H1 (cell line): ENCODE data around the gene FRMD4B. TPM values are rescaled to one million over a fixed set of nuclear protein-coding genes. Genes with fewer than 3 reads are reported as not detected.

Experiments
- CTCF ChIA-PET: fragments of 300-600 bp; sonication (Branson Sonifier 250); formaldehyde crosslinking; loops from one replicate; lab custom pipeline; 2021; ENCODE audit not compliant: partially characterized antibody; lab: Charles Lee
- POLR2A ChIA-PET: fragments of 300-600 bp; sonication (Branson Sonifier 250); formaldehyde crosslinking; loops from one replicate; lab custom pipeline; 2021; ENCODE audit warnings: inconsistent platforms; ENCODE audit not compliant: partially characterized antibody; lab: Charles Lee
- DNase-seq, 2 experiments: peaks; one replicate each; pipeline versions ENCODE4 v3.0.0 to v3.0.0-alpha.2; 2010 to 2022; ENCODE audit warnings: low spot score in 2 of 2, low read depth in 1 of 2, mixed read lengths in 1 of 2
- FAIRE-seq: peaks from 2 replicates; lab custom pipeline; 2011; peaks lifted over from hg19 to GRCh38; lab: Jason Lieb, UNC
- H2AFZ ChIP-seq: 2 replicates; pipeline ENCODE4 v1.8.1; 2012; ENCODE audit warnings: low read length, inconsistent platforms
- H2AK5ac ChIP-seq: 2 replicates; pipeline ENCODE4 v1.6.1; 2013; ENCODE audit warnings: low read depth, low read length
- H2BK120ac ChIP-seq: replicated peaks from 2 replicates; pipeline ENCODE3; 2013; ENCODE audit warnings: low read depth, low read length, inconsistent platforms
- H2BK12ac ChIP-seq: 2 replicates; pipeline ENCODE4 v1.6.1; 2013; ENCODE audit warnings: low read depth, low read length
- H2BK15ac ChIP-seq: 2 replicates; pipeline ENCODE4 v1.6.1; 2013; ENCODE audit warnings: low read length
- H2BK20ac ChIP-seq: 2 replicates; pipeline ENCODE4 v1.6.1; 2013; ENCODE audit warnings: low read length
- H2BK5ac ChIP-seq: 2 replicates; pipeline ENCODE4 v1.6.1; 2013; ENCODE audit warnings: low read depth, low read length
- H3K14ac ChIP-seq: 2 replicates; pipeline ENCODE4 v1.6.1; 2013; ENCODE audit warnings: inconsistent platforms; ENCODE audit not compliant: insufficient read length
- H3K18ac ChIP-seq: 2 replicates; pipeline ENCODE4 v1.6.1; 2013; ENCODE audit warnings: low read length; ENCODE audit errors: extremely low read depth
- H3K23ac ChIP-seq: 2 replicates; pipeline ENCODE4 v1.6.1; 2013; ENCODE audit warnings: inconsistent platforms; ENCODE audit not compliant: insufficient read length
- H3K23me2 ChIP-seq: 2 replicates; pipeline ENCODE4 v1.6.1; 2013; ENCODE audit warnings: low read depth, low read length
- H3K27ac ChIP-seq: 2 replicates; pipeline ENCODE4 v1.6.1; 2011; ENCODE audit warnings: low read depth, low read length, inconsistent platforms
- H3K27me3 ChIP-seq, 4 experiments: replicated peaks in 1 of 4; 1 replicate in 1 of 4; 2 replicates in 3 of 4; pipeline versions ENCODE4 v1.6.1 to v1.8.1; 2011 to 2013; ENCODE audit warnings: low read length in 3 of 4, mild to moderate bottlenecking in 3 of 4, inconsistent platforms in 2 of 4, mixed read lengths in 2 of 4, moderate library complexity in 1 of 4; ENCODE audit not compliant: control insufficient read depth in 3 of 4, insufficient read depth in 3 of 4; ENCODE audit errors: extremely low read depth in 1 of 4
- H3K36me3 ChIP-seq, 4 experiments: 2 replicates each; pipeline versions ENCODE4 v1.6.1 to v1.8.1; 2011 to 2013; ENCODE audit warnings: mild to moderate bottlenecking in 4 of 4, low read length in 3 of 4, moderate library complexity in 2 of 4, control low read depth in 1 of 4, inconsistent platforms in 1 of 4; ENCODE audit not compliant: insufficient read depth in 4 of 4, control insufficient read depth in 2 of 4
- H3K4ac ChIP-seq: replicated peaks from 2 replicates; pipeline ENCODE3; 2013; ENCODE audit warnings: low read length, low read depth, mixed read lengths, inconsistent platforms; ENCODE audit not compliant: insufficient read length
- H3K4me1 ChIP-seq, 4 experiments: replicated peaks in 1 of 4; 1 replicate in 1 of 4; 2 replicates in 3 of 4; pipeline versions ENCODE4 v1.6.1 to v1.8.1; 2011 to 2013; ENCODE audit warnings: low read length in 3 of 4, inconsistent platforms in 2 of 4, mixed read lengths in 1 of 4; ENCODE audit not compliant: insufficient read depth in 4 of 4, control insufficient read depth in 3 of 4
- H3K4me2 ChIP-seq, 2 experiments: 2 replicates each; pipeline versions ENCODE4 v1.6.1 to v1.8.1; 2011 to 2013; ENCODE audit warnings: low read depth in 2 of 2, low read length in 2 of 2, control low read depth in 1 of 2, inconsistent platforms in 1 of 2, mild to moderate bottlenecking in 1 of 2; ENCODE audit not compliant: insufficient read depth in 1 of 2
- H3K4me3 ChIP-seq, 4 experiments: fragments of 200-600, 300-600 bp in 1 of 4; sonication (generic), shearing (Covaris generic), sonication (Bioruptor Twin) in 1 of 4; 2 replicates each; pipeline versions ENCODE4 v1.5.1 to v1.8.1; 2011 to 2016; ENCODE audit warnings: low read length in 4 of 4, low read depth in 3 of 4, control low read depth in 2 of 4, inconsistent platforms in 2 of 4, mild to moderate bottlenecking in 2 of 4, mixed read lengths in 1 of 4, moderate library complexity in 1 of 4; ENCODE audit not compliant: insufficient read depth in 2 of 4; ENCODE audit errors: extremely low read depth in 1 of 4
- H3K56ac ChIP-seq: replicated peaks from 2 replicates; pipeline ENCODE3; 2013; ENCODE audit warnings: low read depth, mild to moderate bottlenecking, mixed read lengths, low read length, inconsistent platforms; ENCODE audit not compliant: insufficient read length
- H3K79me1 ChIP-seq: 2 replicates; pipeline ENCODE4 v1.6.1; 2013; ENCODE audit warnings: low read depth, low read length, control low read depth
- H3K79me2 ChIP-seq, 2 experiments: 2 replicates each; pipeline versions ENCODE4 v1.6.1 to v1.8.1; 2012 to 2013; ENCODE audit warnings: low read length in 2 of 2, mild to moderate bottlenecking in 2 of 2, inconsistent platforms in 1 of 2; ENCODE audit not compliant: insufficient read depth in 2 of 2, control insufficient read depth in 1 of 2
- H3K9ac ChIP-seq, 4 experiments: replicated peaks in 1 of 4; 1 replicate in 1 of 4; 2 replicates in 3 of 4; pipeline versions ENCODE4 v1.6.1 to v1.8.1; 2011 to 2013; ENCODE audit warnings: low read depth in 3 of 4, low read length in 3 of 4, control low read depth in 2 of 4, mild to moderate bottlenecking in 2 of 4, moderate library complexity in 2 of 4, inconsistent platforms in 1 of 4; ENCODE audit errors: extremely low read depth in 1 of 4
- H3K9me3 ChIP-seq, 2 experiments: 2 replicates each; pipeline versions ENCODE4 v1.6.1 to v1.8.1; 2012 to 2013; ENCODE audit warnings: mild to moderate bottlenecking in 2 of 2, moderate library complexity in 2 of 2, control low read depth in 1 of 2, inconsistent platforms in 1 of 2, low read depth in 1 of 2, low read length in 1 of 2, mixed read lengths in 1 of 2; ENCODE audit not compliant: insufficient read depth in 2 of 2
- H4K20me1 ChIP-seq, 2 experiments: replicated peaks in 1 of 2; 2 replicates each; pipeline versions ENCODE3 to v1.8.1; 2011 to 2013; ENCODE audit warnings: inconsistent platforms in 2 of 2, low read length in 2 of 2, mild to moderate bottlenecking in 1 of 2; ENCODE audit not compliant: insufficient read depth in 2 of 2, control insufficient read depth in 1 of 2
- H4K5ac ChIP-seq: 2 replicates; pipeline ENCODE4 v1.6.1; 2013; ENCODE audit warnings: low read length, low read depth, mixed read lengths, inconsistent platforms; ENCODE audit not compliant: insufficient read length
- H4K8ac ChIP-seq: 2 replicates; pipeline ENCODE4 v1.8.0; 2013; ENCODE audit warnings: mild to moderate bottlenecking, moderate library complexity, low read length, inconsistent platforms; ENCODE audit not compliant: insufficient read depth; ENCODE audit errors: extremely low read depth
- H4K91ac ChIP-seq: replicated peaks from 2 replicates; pipeline ENCODE3; 2013; ENCODE audit warnings: low read length, mixed read lengths, inconsistent platforms; ENCODE audit not compliant: insufficient read length
- CHD2 ChIP-seq: IDR thresholded peaks from 2 replicates; pipeline ENCODE4 v1.6.1; 2012; ENCODE audit warnings: low read length, improper control_type of control experiment
- GTF2F1 ChIP-seq: IDR thresholded peaks from 2 replicates; pipeline ENCODE4 v1.6.1; 2012; ENCODE audit warnings: low read depth, low read length, improper control_type of control experiment, borderline replicate concordance
- KDM5A ChIP-seq: fragments of 200-600 bp; IDR thresholded peaks from 2 replicates; pipeline ENCODE4 v1.7.1; 2012; ENCODE audit warnings: mild to moderate bottlenecking, low read length, inconsistent platforms, mixed read lengths
- MAX ChIP-seq: IDR thresholded peaks from 2 replicates; pipeline ENCODE4 v1.6.1; 2012; ENCODE audit warnings: inconsistent platforms
- POLR2AphosphoS5 ChIP-seq: IDR thresholded peaks from 2 replicates; pipeline ENCODE4 v1.6.1; 2011; ENCODE audit warnings: low read depth, low read length
- RNF2 ChIP-seq: fragments of 200-900, 300-1000 bp; sonication (generic); IDR thresholded peaks from 2 replicates; pipeline ENCODE4 v1.7.1; 2016; ENCODE audit warnings: borderline replicate concordance, low read depth, mild to moderate bottlenecking, antibody characterized with exemption, low read length; ENCODE audit not compliant: poor library complexity, severe bottlenecking; ENCODE audit errors: missing control alignments
- SIRT6 ChIP-seq: IDR thresholded peaks from one replicate; pipeline ENCODE4 v1.7.1; 2012; ENCODE audit warnings: low read length, inconsistent platforms
- SIX5 ChIP-seq: IDR thresholded peaks from 2 replicates; pipeline ENCODE4 v1.6.1; 2011; ENCODE audit warnings: mild to moderate bottlenecking, low read depth, low read length
- SP2 ChIP-seq: IDR thresholded peaks from 2 replicates; pipeline ENCODE4 v1.6.1; 2012; ENCODE audit warnings: mild to moderate bottlenecking, low read length, inconsistent platforms
- SP4 ChIP-seq: IDR thresholded peaks from 2 replicates; pipeline ENCODE4 v1.6.1; 2012; ENCODE audit warnings: low read length, inconsistent platforms
- SUZ12 ChIP-seq: fragments of 200-600 bp; sonication (generic); IDR thresholded peaks from 2 replicates; pipeline ENCODE4 v1.6.1; 2012; ENCODE audit warnings: mild to moderate bottlenecking, inconsistent platforms, low read length, moderate library complexity, mixed read lengths
- WGBS, 2 experiments: shearing (Covaris generic) in 1 of 2; methylation state at CpG; one replicate each; pipeline versions ENCODE4 v1.1.6 to v1.1.7; 2013 to 2015; ENCODE audit warnings: low lambda C conversion rate in 2 of 2, mixed read lengths in 2 of 2, inconsistent platforms in 1 of 2, low coverage in 1 of 2, missing lambda C conversion rate in 1 of 2; ENCODE audit not compliant: insufficient replicate concordance in 2 of 2, insufficient coverage in 1 of 2, insufficient read length in 1 of 2; ENCODE audit errors: extremely low coverage in 1 of 2, missing lambda C conversion rate in 1 of 2; 5-methylcytosine and 5-hydroxymethylcytosine counted together
- polyA plus RNA-seq, 7 experiments: library from polyadenylated mRNA; depleted of rRNA in 3 of 7; stranded (reverse) in 5 of 7; unstranded in 2 of 7; fragments of >200 nt in 5 of 7; fragments of 200-250 nt in 2 of 7; gene quantifications; 1 replicate in 5 of 7; 2 replicates in 1 of 7; 4 replicates in 1 of 7; pipeline versions ENCODE4 v1.2.1 to v1.2.3, GENCODE V29; 2011 to 2013; ENCODE audit warnings: missing spikeins in 2 of 7, mixed read lengths in 2 of 7
- total RNA-seq: library from RNA; stranded (reverse); fragmentation: NEBNext Ultra II Directional; extraction: Animal tissue kit (Norgen Biotek cat#: 25700); gene quantifications from 2 replicates; pipeline ENCODE4 v1.2.1, GENCODE V29; 2021
- TF ChIP-seq, protein P1 (sequence below), 3 experiments: IDR thresholded peaks; 1 replicate in 2 of 3; 2 replicates in 1 of 3; pipeline versions ENCODE4 v1.5.1 to v1.6.1; 2011; ENCODE audit warnings: low read length in 3 of 3, mild to moderate bottlenecking in 3 of 3, inconsistent platforms in 2 of 3, low read depth in 1 of 3, moderate library complexity in 1 of 3; ENCODE audit not compliant: insufficient read depth in 1 of 3; ENCODE audit errors: control extremely low read depth in 1 of 3

The FRMD4B gene
- total and polyA plus RNA-seq, 2 of the 8 experiments (the other 6 are each of a cell fraction or from before 2014, with no cell fraction given), result 2.7 to 7.2 TPM

DNA sequence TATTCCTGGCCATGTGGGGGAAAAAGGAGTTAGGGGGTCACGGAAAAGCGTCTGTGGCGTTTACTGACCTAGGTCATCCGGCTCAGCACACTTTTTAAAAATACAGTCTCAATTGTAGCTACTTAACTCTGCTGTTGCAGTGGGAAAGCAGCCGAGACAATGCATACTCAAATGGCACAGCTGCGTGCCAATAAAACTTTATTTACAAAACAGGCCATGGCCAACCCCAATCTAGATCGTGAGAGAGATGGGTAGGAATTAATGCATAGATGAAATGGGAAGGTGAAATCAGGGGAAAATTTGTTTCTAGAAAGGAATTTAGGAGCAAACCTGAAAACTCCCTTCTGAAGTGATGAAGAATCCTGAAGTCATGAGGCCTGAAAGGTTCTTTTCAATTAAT is 22.0 kb upstream of the FRMD4B start:
- FAIRE-seq (no peak), DNase-seq (no peak)
- H3K79me2 ChIP-seq, result no peaks in the 10 kb centered on the region
- no peak overlapping the region for H3K56ac ChIP-seq
- H3K4me1 ChIP-seq, result peaks cover 0 to 2% (median 0%) of the 10 kb centered on the region in 4 experiments; a peak in 2 of 7 replicates
- H3K36me3 ChIP-seq, result peaks cover 0 to 3% (median 0%) of the 10 kb centered on the region in 4 experiments; a peak in 1 of 8 replicates
- H2BK5ac ChIP-seq, result no peak overlapping the region
- WGBS, 2 experiments, result 90% methylated on average over 7 of the region's 7 CpGs; no CpG with 5 or more reads in 1 of the 2 experiments
- no peak overlapping the region for H4K5ac ChIP-seq
- no peak overlapping the region for H2AFZ ChIP-seq
- no peak overlapping the region for H2BK20ac ChIP-seq
- H4K91ac ChIP-seq, result no peak overlapping the region
- H2BK120ac ChIP-seq, result no peak overlapping the region
- H3K23ac ChIP-seq, result no peak overlapping the region
- H3K4ac ChIP-seq, result no peak overlapping the region
- POLR2A ChIA-PET, result interaction anchor here (0.6 kb wide), 1 partner anchor 87 kb away, joined by 4 read pairs; no protein-coding TSS in a partner anchor
- CTCF ChIA-PET, result interaction anchor here (1.3 to 3.3 kb wide), 5 partner anchors 9 to 245 kb away, joined by 3 to 24 read pairs (median 9); no protein-coding TSS in a partner anchor
- H3K27ac ChIP-seq, result no peak overlapping the region
- H2AK5ac ChIP-seq, result no peak overlapping the region
- H3K14ac ChIP-seq, result no peak overlapping the region
- no peak overlapping the region for H3K4me3 ChIP-seq
- H3K79me1 ChIP-seq, result no peaks in the 10 kb centered on the region
- H3K18ac ChIP-seq, result no peak overlapping the region
- H2BK12ac ChIP-seq, result no peak overlapping the region
- peaks cover 6 to 11% of the 10 kb centered on the region in 2 experiments; a peak in 3 of 4 replicates for H3K9me3 ChIP-seq
- no peak overlapping the region for H3K9ac ChIP-seq
- no peaks in the 10 kb centered on the region for H3K27me3 ChIP-seq
- H4K20me1 ChIP-seq, result peaks cover 0 to 2% of the 10 kb centered on the region in 2 experiments
- H3K23me2 ChIP-seq, result no peaks in the 10 kb centered on the region
- H3K4me2 ChIP-seq, result no peak overlapping the region
- no peak overlapping the region for H2BK15ac ChIP-seq
- H4K8ac ChIP-seq, result no peak overlapping the region
- TF ChIP-seq GTF2F1 (no peak), RNF2 (no peak), SP2 (no peak), KDM5A (no peak), CHD2 (no peak), SIX5 (no peak), SUZ12 (no peak), SIRT6 (no peak), POLR2AphosphoS5 (no peak), MAX (no peak), SP4 (no peak)
- TF ChIP-seq, protein P1, sequence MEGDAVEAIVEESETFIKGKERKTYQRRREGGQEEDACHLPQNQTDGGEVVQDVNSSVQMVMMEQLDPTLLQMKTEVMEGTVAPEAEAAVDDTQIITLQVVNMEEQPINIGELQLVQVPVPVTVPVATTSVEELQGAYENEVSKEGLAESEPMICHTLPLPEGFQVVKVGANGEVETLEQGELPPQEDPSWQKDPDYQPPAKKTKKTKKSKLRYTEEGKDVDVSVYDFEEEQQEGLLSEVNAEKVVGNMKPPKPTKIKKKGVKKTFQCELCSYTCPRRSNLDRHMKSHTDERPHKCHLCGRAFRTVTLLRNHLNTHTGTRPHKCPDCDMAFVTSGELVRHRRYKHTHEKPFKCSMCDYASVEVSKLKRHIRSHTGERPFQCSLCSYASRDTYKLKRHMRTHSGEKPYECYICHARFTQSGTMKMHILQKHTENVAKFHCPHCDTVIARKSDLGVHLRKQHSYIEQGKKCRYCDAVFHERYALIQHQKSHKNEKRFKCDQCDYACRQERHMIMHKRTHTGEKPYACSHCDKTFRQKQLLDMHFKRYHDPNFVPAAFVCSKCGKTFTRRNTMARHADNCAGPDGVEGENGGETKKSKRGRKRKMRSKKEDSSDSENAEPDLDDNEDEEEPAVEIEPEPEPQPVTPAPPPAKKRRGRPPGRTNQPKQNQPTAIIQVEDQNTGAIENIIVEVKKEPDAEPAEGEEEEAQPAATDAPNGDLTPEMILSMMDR (IDR thresholded peaks at IDR 0.05; ENCODE audit: control extremely low read depth in 1 of 3, insufficient read depth in 1 of 3, low read depth in 1 of 3, low read length in 3 of 3), result no peak
